Measurements from ENCODE around the gene LAMC2.

The LAMC2 gene

GRCh38 chr1:183179033-183179432 lies 7.0 kb upstream of the LAMC2 start:
- DNase-seq (ENCODE audit: low read depth), result no peak
- no peak for TF ChIP-seq CTCF (conservative IDR thresholded peaks at IDR 0.05; ENCODE audit: low read length)
- H3K4me3 ChIP-seq (ENCODE audit: low read length), result no peak overlapping the region

GRCh38 chr1:183180218-183180617 lies 5.8 kb upstream of the LAMC2 start:
- no peak overlapping the region for H3K4me3 ChIP-seq (ENCODE audit: low read length)
- peak; percentile 96 for DNase-seq (ENCODE audit: low read depth)
- no peak for TF ChIP-seq CTCF (conservative IDR thresholded peaks at IDR 0.05; ENCODE audit: low read length)

GRCh38 chr1:183180634-183181056 lies 5.4 kb upstream of the LAMC2 start:
- peak; percentile 84 for DNase-seq (ENCODE audit: low read depth)
- H3K4me3 ChIP-seq (ENCODE audit: low read length), result no peak overlapping the region
- TF ChIP-seq CTCF (conservative IDR thresholded peaks at IDR 0.05; ENCODE audit: low read length), result no peak

GRCh38 chr1:183186841-183187240 lies 777 bp downstream of the LAMC2 start:
- TF ChIP-seq CTCF (conservative IDR thresholded peaks at IDR 0.05; ENCODE audit: low read length), result no peak
- no peak overlapping the region for H3K4me3 ChIP-seq (ENCODE audit: low read length)
- no peak for DNase-seq (ENCODE audit: low read depth)

- DNase-seq (ENCODE audit: low read depth), result no peak
- H3K4me3 ChIP-seq (ENCODE audit: low read length), result no peak overlapping the region
- no peak for TF ChIP-seq CTCF (conservative IDR thresholded peaks at IDR 0.05; ENCODE audit: low read length)
Measured at GRCh38 chr1:183188240-183188639, 2.2 kb downstream of the LAMC2 start.

- peak; percentile 79 for DNase-seq (ENCODE audit: low read depth)
- no peak for TF ChIP-seq CTCF (conservative IDR thresholded peaks at IDR 0.05; ENCODE audit: low read length)
- no peak overlapping the region for H3K4me3 ChIP-seq (ENCODE audit: low read length)
Measured at GRCh38 chr1:183191833-183192232, 5.8 kb downstream of the LAMC2 start.

GRCh38 chr1:183193963-183194525 lies 8.0 kb downstream of the LAMC2 start:
- TF ChIP-seq CTCF (conservative IDR thresholded peaks at IDR 0.05; ENCODE audit: low read length), result no peak
- no peak overlapping the region for H3K4me3 ChIP-seq (ENCODE audit: low read length)
- DNase-seq (ENCODE audit: low read depth), result no peak
